Stimulated activated CD4-positive, alpha-beta T cell treated with anti-CD3 and anti-CD28 coated beads, TNF-alpha, amount 100 ng/mL, for 24 hours (primary cell): ENCODE data around the gene SLC9A9.

Experiments used
- DNase-seq, 3 experiments: peaks; one replicate each; pipeline ENCODE4 v3.0.0-alpha.2; 2020; ENCODE audit warnings: low read depth in 3 of 3

Gene SLC9A9

DNA sequence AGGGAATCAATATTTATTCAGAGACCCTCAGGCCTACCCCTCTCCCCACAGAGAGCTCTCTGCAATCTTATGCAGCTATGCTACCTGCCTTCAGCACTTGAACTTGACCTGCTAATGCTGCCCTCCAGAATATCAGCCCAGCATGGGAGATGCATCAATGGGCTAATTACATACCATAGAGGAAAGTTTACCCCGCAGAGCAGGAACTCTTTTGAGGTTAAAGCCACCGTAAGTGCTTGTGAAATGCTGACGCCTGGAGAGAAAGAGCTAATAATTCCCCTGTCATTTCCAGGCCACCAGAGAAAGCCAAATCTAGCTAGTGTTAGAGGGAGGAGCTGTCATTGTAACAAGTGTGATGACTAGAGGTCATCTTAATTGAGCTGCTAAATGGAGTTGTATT lies 601.2 kb downstream of the SLC9A9 start:
- no peak for DNase-seq

GRCh38 chr3:143245692-143246091 lies 602.6 kb downstream of the SLC9A9 start:
- no peak for DNase-seq

GRCh38 chr3:143244516-143245063 lies 603.7 kb downstream of the SLC9A9 start:
- no peak for DNase-seq

DNA sequence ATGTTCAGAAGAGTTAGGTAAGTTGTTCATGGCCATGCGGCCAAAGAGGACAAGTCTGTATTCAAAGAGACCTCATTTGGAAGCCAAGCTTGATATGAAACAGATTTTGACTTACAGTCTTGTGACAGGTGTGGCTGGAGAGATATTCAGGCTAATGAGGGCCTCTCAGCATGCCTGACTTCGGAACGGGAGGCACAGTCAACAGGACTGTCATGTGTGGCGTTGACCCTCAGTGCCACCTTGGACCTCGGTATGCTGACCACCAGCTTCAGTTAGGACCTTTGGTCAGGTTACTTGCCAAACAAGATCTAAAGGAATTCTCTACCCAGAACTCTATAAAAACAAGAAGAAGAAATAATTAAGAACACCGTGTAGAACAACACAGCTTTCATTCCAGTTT lies 604.6 kb downstream of the SLC9A9 start:
- no peak for DNase-seq

- no peak for DNase-seq
These were observed 605.6 kb downstream of the SLC9A9 start for GRCh38 chr3:143242691-143243090.

DNA sequence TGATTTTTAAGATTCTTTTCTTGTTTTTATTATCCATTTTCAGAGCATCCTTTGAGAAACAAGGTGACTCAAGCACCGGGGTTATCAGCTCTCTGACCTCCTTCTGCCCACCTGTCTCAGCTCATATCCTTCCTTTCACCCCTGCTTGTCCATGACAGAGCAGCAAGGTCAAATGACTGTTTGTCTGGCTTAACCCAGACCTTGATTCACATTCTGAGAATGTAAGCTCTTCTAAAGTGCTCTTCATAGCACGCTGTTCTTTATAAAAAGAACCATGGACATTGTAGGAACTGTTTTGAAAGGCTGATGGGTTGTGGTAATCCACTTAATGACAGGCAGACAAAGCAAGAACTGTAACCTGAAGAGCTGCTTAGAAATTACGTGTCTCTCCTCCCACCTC lies 606.2 kb downstream of the SLC9A9 start:
- DNase-seq: no peak

GRCh38 chr3:143241481-143241951 lies 606.8 kb downstream of the SLC9A9 start:
- no peak for DNase-seq

DNA sequence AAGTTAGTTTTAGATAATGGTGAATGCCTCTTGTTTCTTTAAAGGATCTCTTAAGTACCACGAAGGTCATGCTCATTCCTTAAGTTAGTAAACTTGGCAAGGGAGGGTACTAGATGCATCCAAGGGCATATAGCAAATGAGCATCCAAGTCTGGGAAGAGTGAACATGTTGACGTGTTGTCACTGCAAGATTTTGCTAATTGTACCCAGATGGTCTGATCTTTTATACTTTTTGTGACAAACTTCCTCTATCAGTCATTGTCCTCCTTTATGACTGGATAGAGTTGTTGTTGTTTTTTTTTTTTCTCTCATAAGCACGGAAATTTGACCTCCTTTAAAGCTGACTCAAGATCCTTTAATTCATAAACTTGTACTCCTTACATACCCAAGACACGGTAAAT lies 607.4 kb downstream of the SLC9A9 start:
- no peak for DNase-seq

GRCh38 chr3:143239031-143239430 lies 609.2 kb downstream of the SLC9A9 start:
- no peak for DNase-seq

DNA sequence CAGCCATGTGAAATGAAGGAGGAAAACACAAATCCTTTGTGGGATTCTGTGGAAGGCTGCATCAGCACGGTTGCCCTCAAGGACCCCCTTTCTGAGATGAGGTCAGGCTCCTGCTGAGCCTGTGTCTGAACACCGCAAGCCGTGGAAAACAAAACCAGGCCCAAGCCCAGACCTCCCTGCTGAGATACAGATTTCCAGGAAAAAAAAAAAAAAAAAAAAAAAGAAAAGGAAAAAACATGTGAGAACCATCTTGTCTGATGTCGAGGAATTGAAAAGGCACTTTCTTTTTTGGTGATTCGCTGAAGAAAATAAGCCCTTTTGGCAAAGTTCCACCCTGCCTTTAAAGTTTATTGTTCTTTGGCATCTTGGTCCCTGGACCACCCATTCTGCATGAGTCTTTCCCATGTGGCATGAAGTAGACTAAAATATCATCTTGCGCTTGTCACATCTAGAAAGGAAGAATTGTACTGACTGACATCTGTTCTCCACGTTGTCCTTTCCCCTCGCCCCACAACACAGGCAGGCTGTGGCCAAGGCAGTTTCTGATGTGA lies 611.1 kb downstream of the SLC9A9 start:
- no peak for DNase-seq

- DNase-seq: no peak
These were observed 611.9 kb downstream of the SLC9A9 start for GRCh38 chr3:143236226-143236964.

GRCh38 chr3:143235614-143236204 lies 612.6 kb downstream of the SLC9A9 start:
- no peak for DNase-seq

- no peak for DNase-seq
These were observed 613.7 kb downstream of the SLC9A9 start for GRCh38 chr3:143234526-143234925.

DNA sequence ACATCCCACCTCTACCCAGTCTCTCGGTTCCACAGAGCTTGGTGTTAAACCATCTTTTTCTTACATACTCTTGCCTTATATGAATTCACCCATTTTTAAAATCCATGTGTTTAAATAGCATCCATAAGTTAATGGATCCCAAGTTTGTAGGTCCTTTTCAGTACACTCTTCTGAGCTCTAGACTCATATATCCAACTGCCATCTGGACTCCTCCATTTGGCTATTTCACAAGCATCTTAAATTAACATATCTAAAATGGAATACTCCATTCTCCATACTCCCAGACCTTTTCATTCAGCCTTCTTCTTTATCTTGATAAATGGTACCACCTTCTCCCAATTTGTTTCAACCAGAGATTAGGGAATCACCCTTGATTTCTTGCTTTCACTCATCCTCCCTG lies 615.3 kb downstream of the SLC9A9 start:
- no peak for DNase-seq

DNA sequence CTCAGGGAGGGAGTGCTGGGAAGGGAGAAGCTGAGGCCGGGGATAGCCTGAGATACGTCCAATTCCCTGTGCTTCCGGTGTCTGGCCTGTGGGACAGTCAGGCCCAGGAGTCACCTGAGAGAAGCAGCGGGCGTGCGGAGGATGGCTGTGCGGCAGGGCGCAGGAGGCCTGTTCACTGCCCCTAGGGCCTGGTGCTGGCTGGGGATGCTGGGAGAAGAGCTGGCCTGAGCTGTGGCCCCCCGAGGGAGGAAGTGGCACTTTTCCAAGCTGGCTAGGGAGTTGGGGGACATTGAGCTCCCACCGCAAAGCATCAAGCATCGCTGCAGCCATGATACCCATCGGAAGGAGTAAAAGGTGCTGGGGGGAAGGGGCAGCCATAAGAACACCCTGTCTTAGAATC lies 619.9 kb downstream of the SLC9A9 start:
- DNase-seq: no peak

DNA sequence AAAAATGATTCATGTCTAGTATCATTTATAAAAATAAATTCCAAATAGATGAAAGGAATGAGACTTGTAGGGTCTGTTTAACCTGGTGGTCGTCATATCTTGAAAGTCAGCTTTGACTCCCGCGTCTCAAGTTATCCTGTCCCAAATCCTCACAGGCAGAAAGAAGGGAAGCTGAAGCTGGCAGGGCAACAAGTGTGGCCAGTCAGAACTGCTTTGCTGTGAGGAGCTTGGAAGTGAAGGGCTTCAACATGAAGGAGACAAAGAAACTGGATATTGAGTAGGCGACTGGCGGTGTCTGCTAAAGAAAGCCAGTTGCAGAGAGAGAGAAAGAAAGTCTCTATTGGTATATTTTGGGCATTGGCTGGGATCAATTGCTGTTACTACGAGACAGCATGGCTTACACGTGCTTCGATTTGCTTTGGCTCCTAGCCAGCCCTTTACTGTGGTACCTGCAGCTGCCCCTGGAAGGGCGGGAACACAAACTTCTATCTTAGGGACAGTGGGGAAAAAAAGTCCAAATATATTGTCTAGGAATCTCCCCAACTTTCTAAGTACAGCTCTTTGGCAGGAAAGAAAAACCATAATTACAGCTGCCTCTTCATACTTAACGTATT lies 621.5 kb downstream of the SLC9A9 start:
- DNase-seq: no peak

- no peak for DNase-seq
These were observed 623.6 kb downstream of the SLC9A9 start for GRCh38 chr3:143224716-143225115.

GRCh38 chr3:143222981-143223380 lies 625.3 kb downstream of the SLC9A9 start:
- DNase-seq: no peak

- no peak for DNase-seq
These were observed 625.8 kb downstream of the SLC9A9 start for GRCh38 chr3:143222505-143222904.

- DNase-seq: no peak
These were observed 626.8 kb downstream of the SLC9A9 start for GRCh38 chr3:143221446-143221845.

DNA sequence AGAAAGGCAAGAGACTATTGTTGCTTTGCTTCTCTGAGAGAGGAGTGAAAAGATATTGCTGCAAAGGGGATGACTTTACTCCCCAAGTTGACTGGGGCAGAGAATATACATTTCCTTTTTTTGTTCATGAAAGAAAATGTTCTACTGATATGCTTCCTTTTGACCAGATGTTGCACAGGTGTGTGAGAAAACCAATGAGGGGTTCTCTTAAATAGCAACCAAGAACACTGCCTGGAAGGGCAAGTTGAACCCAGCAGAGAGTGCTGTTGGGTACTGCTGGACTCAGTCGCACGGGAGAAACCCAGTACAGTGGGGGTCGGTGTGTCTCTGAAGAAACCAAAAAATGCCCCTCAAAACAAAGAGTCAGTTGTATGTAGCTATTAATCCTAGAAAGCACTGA lies 627.5 kb downstream of the SLC9A9 start:
- no peak for DNase-seq

GRCh38 chr3:143218166-143218835 lies 630.0 kb downstream of the SLC9A9 start:
- no peak for DNase-seq
